ENCODE results near the gene MEP1B.
A peak's percentile ranks its signal among the peaks of the same experiment; 100 is the strongest.
"Not testable (repeated sequence)": the region's sequence is repeated elsewhere in the genome, so short reads cannot be mapped to it uniquely, and the experiment has no call there.

Gene MEP1B

GRCh38 chr18:32189790-32190189 is at the start of gene MEP1B:
Gene MEP1B (plus strand): TSS chr18:32190039. CDS start chr18:32190071, 32 bp downstream.
- Mint-ChIP-seq H3K27ac (no peak within 1 kb of the TSS), H3K4me3 (no peak within 1 kb of the TSS), H3K27me3 (ENCODE audit: low read depth) (peaks cover 8% of the 10 kb centered on the region)

GRCh38 chr18:32148185-32148870 is 41.5 kb upstream of the MEP1B start:
- Mint-ChIP-seq H3K27me3 (ENCODE audit: low read depth) (peaks cover 20% of the 10 kb centered on the region), H3K27ac (no peak overlapping the region), H3K9me3 (no peaks in the 10 kb centered on the region), H3K4me1 (ENCODE audit: low read depth) (peaks cover 13% of the 10 kb centered on the region), H3K4me3 (no peak overlapping the region), H3K36me3 (ENCODE audit: low read depth) (no peaks in the 10 kb centered on the region)
- no peak for DNase-seq (ENCODE audit: low spot score)

More at GRCh38 chr18:32189790-32190189, at the start of gene MEP1B:
- H3K4me1 Mint-ChIP-seq (ENCODE audit: low read depth): no peaks in the 10 kb centered on the region
- H3K36me3 Mint-ChIP-seq (ENCODE audit: low read depth): no peaks in the 10 kb centered on the region
- H3K9me3 Mint-ChIP-seq: no peaks in the 10 kb centered on the region
- DNase-seq (ENCODE audit: low spot score): no peak

- H3K36me3 Mint-ChIP-seq (ENCODE audit: low read depth): no peaks in the 10 kb centered on the region
- no peaks in the 10 kb centered on the region for H3K9me3 Mint-ChIP-seq
- H3K27me3 Mint-ChIP-seq (ENCODE audit: low read depth): peaks cover 26% of the 10 kb centered on the region
- no peak overlapping the region for H3K27ac Mint-ChIP-seq
- H3K4me3 Mint-ChIP-seq: no peak overlapping the region
- no peak for DNase-seq (ENCODE audit: low spot score)
- peaks cover 12% of the 10 kb centered on the region for H3K4me1 Mint-ChIP-seq (ENCODE audit: low read depth)
Observed at GRCh38 chr18:32152705-32153448, 37.0 kb upstream of the MEP1B start.

GRCh38 chr18:32156855-32157254 is 33.0 kb upstream of the MEP1B start:
- no peak overlapping the region for H3K4me3 Mint-ChIP-seq
- DNase-seq (ENCODE audit: low spot score): no peak
- H3K4me1 Mint-ChIP-seq (ENCODE audit: low read depth): peaks cover 14% of the 10 kb centered on the region
- peaks cover 16% of the 10 kb centered on the region for H3K27me3 Mint-ChIP-seq (ENCODE audit: low read depth)
- H3K36me3 Mint-ChIP-seq (ENCODE audit: low read depth): no peaks in the 10 kb centered on the region
- H3K27ac Mint-ChIP-seq: no peak overlapping the region
- H3K9me3 Mint-ChIP-seq: no peaks in the 10 kb centered on the region

- Mint-ChIP-seq H3K27ac (no peak overlapping the region), H3K4me3 (peak overlapping the region; percentile 50), H3K36me3 (ENCODE audit: low read depth) (no peaks in the 10 kb centered on the region), H3K9me3 (no peaks in the 10 kb centered on the region), H3K27me3 (ENCODE audit: low read depth) (peaks cover 13% of the 10 kb centered on the region), H3K4me1 (ENCODE audit: low read depth) (peaks cover 12% of the 10 kb centered on the region)
- no peak for DNase-seq (ENCODE audit: low spot score)
Observed at GRCh38 chr18:32157580-32157979, 32.3 kb upstream of the MEP1B start.

GRCh38 chr18:32158108-32158624 is 31.7 kb upstream of the MEP1B start:
- Mint-ChIP-seq H3K4me1 (ENCODE audit: low read depth) (peaks cover 6% of the 10 kb centered on the region), H3K4me3 (peak overlapping the region; percentile 50), H3K36me3 (ENCODE audit: low read depth) (no peaks in the 10 kb centered on the region), H3K27ac (peak overlapping the region; percentile 28), H3K27me3 (ENCODE audit: low read depth) (peaks cover 12% of the 10 kb centered on the region), H3K9me3 (no peaks in the 10 kb centered on the region)
- peak; percentile 60 for DNase-seq (ENCODE audit: low spot score)

- H3K4me3 Mint-ChIP-seq: peak overlapping the region; percentile 50
- not testable (repeated sequence) for H3K27ac Mint-ChIP-seq; H3K4me1 Mint-ChIP-seq (ENCODE audit: low read depth); DNase-seq (ENCODE audit: low spot score); H3K9me3 Mint-ChIP-seq; H3K36me3 Mint-ChIP-seq (ENCODE audit: low read depth)
- peaks cover 10% of the 10 kb centered on the region for H3K27me3 Mint-ChIP-seq (ENCODE audit: low read depth)
Observed at GRCh38 chr18:32158631-32159030, 31.2 kb upstream of the MEP1B start.

- H3K27ac Mint-ChIP-seq: no peak overlapping the region
Observed at GRCh38 chr18:32160547-32160946, 29.3 kb upstream of the MEP1B start.

GRCh38 chr18:32167980-32168730 is 21.7 kb upstream of the MEP1B start:
- no peak overlapping the region for H3K4me3 Mint-ChIP-seq
- H3K4me1 Mint-ChIP-seq (ENCODE audit: low read depth): no peaks in the 10 kb centered on the region
- DNase-seq (ENCODE audit: low spot score): no peak
- no peak overlapping the region for H3K27ac Mint-ChIP-seq
- H3K36me3 Mint-ChIP-seq (ENCODE audit: low read depth): no peaks in the 10 kb centered on the region
- no peaks in the 10 kb centered on the region for H3K9me3 Mint-ChIP-seq
- peaks cover 4% of the 10 kb centered on the region for H3K27me3 Mint-ChIP-seq (ENCODE audit: low read depth)

More at GRCh38 chr18:32160547-32160946, 29.3 kb upstream of the MEP1B start:
- DNase-seq (ENCODE audit: low spot score): no peak
- H3K9me3 Mint-ChIP-seq: no peaks in the 10 kb centered on the region
- peaks cover 10% of the 10 kb centered on the region for H3K27me3 Mint-ChIP-seq (ENCODE audit: low read depth)
- no peaks in the 10 kb centered on the region for H3K36me3 Mint-ChIP-seq (ENCODE audit: low read depth)
- no peak overlapping the region for H3K4me3 Mint-ChIP-seq
- H3K4me1 Mint-ChIP-seq (ENCODE audit: low read depth): peaks cover 4% of the 10 kb centered on the region

- no peaks in the 10 kb centered on the region for H3K4me1 Mint-ChIP-seq (ENCODE audit: low read depth)
- H3K27me3 Mint-ChIP-seq (ENCODE audit: low read depth): peaks cover 4% of the 10 kb centered on the region
- peaks cover 4% of the 10 kb centered on the region for H3K9me3 Mint-ChIP-seq
- DNase-seq (ENCODE audit: low spot score): no peak
- H3K27ac Mint-ChIP-seq: no peak overlapping the region
- H3K36me3 Mint-ChIP-seq (ENCODE audit: low read depth): no peaks in the 10 kb centered on the region
- no peak overlapping the region for H3K4me3 Mint-ChIP-seq
Observed at GRCh38 chr18:32173654-32174053, 16.2 kb upstream of the MEP1B start.

GRCh38 chr18:32174719-32175118 is 15.1 kb upstream of the MEP1B start:
- DNase-seq (ENCODE audit: low spot score): no peak
- H3K27ac Mint-ChIP-seq: no peak overlapping the region
- H3K9me3 Mint-ChIP-seq: peaks cover 4% of the 10 kb centered on the region
- no peaks in the 10 kb centered on the region for H3K4me1 Mint-ChIP-seq (ENCODE audit: low read depth)
- H3K4me3 Mint-ChIP-seq: no peak overlapping the region
- no peaks in the 10 kb centered on the region for H3K36me3 Mint-ChIP-seq (ENCODE audit: low read depth)
- peaks cover 3% of the 10 kb centered on the region for H3K27me3 Mint-ChIP-seq (ENCODE audit: low read depth)

GRCh38 chr18:32175265-32175664 is 14.6 kb upstream of the MEP1B start:
- Mint-ChIP-seq H3K27me3 (ENCODE audit: low read depth) (peaks cover 3% of the 10 kb centered on the region), H3K4me3 (no peak overlapping the region), H3K36me3 (ENCODE audit: low read depth) (no peaks in the 10 kb centered on the region), H3K4me1 (ENCODE audit: low read depth) (no peaks in the 10 kb centered on the region), H3K27ac (no peak overlapping the region), H3K9me3 (peaks cover 4% of the 10 kb centered on the region)
- DNase-seq (ENCODE audit: low spot score): no peak

GRCh38 chr18:32176745-32177144 is 13.1 kb upstream of the MEP1B start:
- H3K4me1 Mint-ChIP-seq (ENCODE audit: low read depth); H3K4me3 Mint-ChIP-seq; H3K36me3 Mint-ChIP-seq (ENCODE audit: low read depth); H3K27me3 Mint-ChIP-seq (ENCODE audit: low read depth); H3K9me3 Mint-ChIP-seq; DNase-seq (ENCODE audit: low spot score); H3K27ac Mint-ChIP-seq: not testable (repeated sequence)

- Mint-ChIP-seq H3K27me3 (ENCODE audit: low read depth) (no peaks in the 10 kb centered on the region), H3K4me1 (ENCODE audit: low read depth) (no peaks in the 10 kb centered on the region), H3K9me3 (peaks cover 4% of the 10 kb centered on the region), H3K4me3 (no peak overlapping the region), H3K27ac (no peak overlapping the region), H3K36me3 (ENCODE audit: low read depth) (no peaks in the 10 kb centered on the region)
- DNase-seq (ENCODE audit: low spot score): no peak
Observed at GRCh38 chr18:32177530-32177929, 12.3 kb upstream of the MEP1B start.

Measured in T-helper 2 cell treated with Interferon-gamma antibody and Interleukin-4, amounts not matched to agents 5 μg/mL and 100 μg/mL, for 36 hours (primary cell).